HG02885 (cell line): ENCODE data around the gene DNAJB11.

ENCODE experiments used
- ATAC-seq: cut with Tn5 transposase; IDR thresholded peaks from one replicate; pipeline ENCODE4 v1.9.1; 2021; ENCODE audit warnings: mild to moderate bottlenecking; ENCODE audit not compliant: unreplicated experiment, poor library complexity

The DNAJB11 gene

GRCh38 chr3:186592682-186593081 is 22.2 kb downstream of the DNAJB11 start:
- no peak for ATAC-seq

- no peak for ATAC-seq
Observed at GRCh38 chr3:186593862-186594261, 23.3 kb downstream of the DNAJB11 start.

GRCh38 chr3:186594591-186595113 is 24.1 kb downstream of the DNAJB11 start:
- ATAC-seq: no peak

GRCh38 chr3:186596568-186597287 is 26.2 kb downstream of the DNAJB11 start:
- ATAC-seq: no peak

- ATAC-seq: no peak
Observed at GRCh38 chr3:186598108-186598784, 27.7 kb downstream of the DNAJB11 start.

GRCh38 chr3:186598794-186599141 is 28.2 kb downstream of the DNAJB11 start:
- no peak for ATAC-seq

- ATAC-seq: no peak
Observed at GRCh38 chr3:186599142-186599784, 28.7 kb downstream of the DNAJB11 start.

GRCh38 chr3:186599785-186600166 is 29.3 kb downstream of the DNAJB11 start:
- ATAC-seq: no peak

GRCh38 chr3:186600896-186601295 is 30.4 kb downstream of the DNAJB11 start:
- ATAC-seq: no peak

GRCh38 chr3:186603159-186603558 is 32.6 kb downstream of the DNAJB11 start:
- ATAC-seq: no peak

- ATAC-seq: no peak
Observed at GRCh38 chr3:186605078-186605477, 34.6 kb downstream of the DNAJB11 start.

GRCh38 chr3:186605561-186606545 is 35.3 kb downstream of the DNAJB11 start:
- no peak for ATAC-seq

GRCh38 chr3:186608624-186609215 is 38.2 kb downstream of the DNAJB11 start:
- ATAC-seq: no peak

- ATAC-seq: no peak
Observed at GRCh38 chr3:186609247-186609868, 38.8 kb downstream of the DNAJB11 start.

GRCh38 chr3:186612065-186612464 is 41.5 kb downstream of the DNAJB11 start:
- ATAC-seq: no peak

- ATAC-seq: no peak
Observed at GRCh38 chr3:186612721-186613636, 42.5 kb downstream of the DNAJB11 start, which contains the start of gene AHSG. Gene AHSG (plus strand): TSS chr3:186613060. CDS start chr3:186613142, 82 bp downstream.

- no peak for ATAC-seq
Observed at GRCh38 chr3:186613637-186614265, 43.2 kb downstream of the DNAJB11 start.

GRCh38 chr3:186614266-186614596 is 43.7 kb downstream of the DNAJB11 start:
- ATAC-seq: no peak
